Activated naive CD4-positive, alpha-beta T cell (primary cell): Measurements from ENCODE around the gene THRA.

Experiments
- DNase-seq, 4 experiments: peaks; one replicate each; lab custom pipeline; 2025; lab: John Stamatoyannopoulos, UW

THRA gene

DNA sequence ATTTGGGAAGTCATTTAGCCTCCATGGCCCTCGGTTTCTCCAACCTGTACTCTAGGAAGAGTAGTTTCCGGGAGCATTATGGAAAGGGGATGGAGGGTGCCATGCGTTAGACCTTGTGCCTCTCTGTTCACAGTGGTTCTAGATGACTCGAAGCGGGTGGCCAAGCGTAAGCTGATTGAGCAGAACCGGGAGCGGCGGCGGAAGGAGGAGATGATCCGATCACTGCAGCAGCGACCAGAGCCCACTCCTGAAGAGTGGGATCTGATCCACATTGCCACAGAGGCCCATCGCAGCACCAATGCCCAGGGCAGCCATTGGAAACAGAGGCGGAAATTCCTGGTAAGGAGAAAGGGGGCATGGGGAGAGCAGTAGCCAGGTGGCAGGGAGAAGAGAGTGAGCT lies 21.7 kb downstream of the THRA start:
- no peak for DNase-seq

DNA sequence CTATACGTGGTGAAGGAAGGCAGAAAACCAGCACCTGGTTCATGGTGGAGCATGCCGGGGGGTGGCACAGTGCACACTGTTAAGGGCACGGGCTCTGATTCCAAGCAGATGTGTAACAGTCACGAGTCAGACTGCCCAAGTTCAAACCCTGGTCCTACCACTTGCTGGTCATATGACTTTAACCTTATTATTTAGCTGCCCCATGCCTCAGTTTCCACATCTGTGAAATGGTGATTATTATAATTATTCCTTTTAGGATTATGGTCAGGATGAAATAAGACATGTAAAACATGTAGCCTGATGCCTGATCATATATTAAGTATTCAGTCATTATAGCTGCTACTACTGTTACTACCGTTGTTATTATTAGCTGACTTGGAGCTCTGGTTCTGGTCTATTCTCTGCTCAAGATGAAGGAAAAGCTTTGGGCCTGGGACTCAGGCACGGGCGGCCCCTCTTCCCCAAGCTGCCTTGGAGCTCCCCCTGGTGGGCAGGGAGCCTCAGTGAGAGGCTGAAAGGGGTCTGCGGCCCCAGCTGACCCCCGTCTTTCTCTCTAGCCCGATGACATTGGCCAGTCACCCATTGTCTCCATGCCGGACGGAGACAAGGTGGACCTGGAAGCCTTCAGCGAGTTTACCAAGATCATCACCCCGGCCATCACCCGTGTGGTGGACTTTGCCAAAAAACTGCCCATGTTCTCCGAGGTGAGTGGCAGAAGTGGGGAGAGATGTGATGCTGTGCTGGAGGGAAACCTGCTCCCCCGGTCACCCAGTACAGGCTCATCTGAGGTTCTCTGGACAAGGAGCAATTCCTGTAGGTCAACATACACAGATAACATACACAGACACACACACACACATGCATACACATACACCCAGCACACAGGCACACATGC lies 23.6 kb downstream of the THRA start:
- peak; percentile 18 to 65 (median 52) for DNase-seq

- DNase-seq: no peak
Measured at GRCh38 chr17:40087049-40087794, 24.5 kb downstream of the THRA start.

DNA sequence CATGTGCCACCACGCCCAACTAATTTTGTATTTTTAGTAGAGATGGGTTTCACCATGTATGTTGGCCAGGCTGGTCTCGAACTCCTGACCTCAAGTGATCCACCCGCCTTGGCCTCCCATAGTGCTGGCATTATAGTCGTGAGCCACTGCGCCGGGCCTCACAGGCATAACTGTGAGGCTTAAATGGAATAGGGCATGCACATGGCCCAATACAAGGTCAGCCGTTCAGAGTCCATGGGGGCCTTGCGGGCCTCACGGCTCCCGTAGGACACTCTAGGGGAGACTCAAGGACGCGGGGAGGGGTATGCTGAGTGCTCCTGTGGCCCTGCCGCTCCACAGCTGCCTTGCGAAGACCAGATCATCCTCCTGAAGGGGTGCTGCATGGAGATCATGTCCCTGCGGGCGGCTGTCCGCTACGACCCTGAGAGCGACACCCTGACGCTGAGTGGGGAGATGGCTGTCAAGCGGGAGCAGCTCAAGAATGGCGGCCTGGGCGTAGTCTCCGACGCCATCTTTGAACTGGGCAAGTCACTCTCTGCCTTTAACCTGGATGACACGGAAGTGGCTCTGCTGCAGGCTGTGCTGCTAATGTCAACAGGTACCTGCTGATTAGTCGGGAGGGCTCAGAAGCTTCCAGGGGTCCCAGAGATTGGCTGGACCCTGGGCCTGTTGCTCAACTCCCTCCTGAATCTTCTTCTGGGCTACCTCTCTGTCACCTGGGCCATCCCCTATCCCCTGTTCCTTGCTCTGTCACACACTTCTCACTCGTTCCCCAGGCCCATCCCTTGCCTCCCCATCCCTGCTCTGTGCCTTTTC lies 25.3 kb downstream of the THRA start:
- DNase-seq: no peak

DNA sequence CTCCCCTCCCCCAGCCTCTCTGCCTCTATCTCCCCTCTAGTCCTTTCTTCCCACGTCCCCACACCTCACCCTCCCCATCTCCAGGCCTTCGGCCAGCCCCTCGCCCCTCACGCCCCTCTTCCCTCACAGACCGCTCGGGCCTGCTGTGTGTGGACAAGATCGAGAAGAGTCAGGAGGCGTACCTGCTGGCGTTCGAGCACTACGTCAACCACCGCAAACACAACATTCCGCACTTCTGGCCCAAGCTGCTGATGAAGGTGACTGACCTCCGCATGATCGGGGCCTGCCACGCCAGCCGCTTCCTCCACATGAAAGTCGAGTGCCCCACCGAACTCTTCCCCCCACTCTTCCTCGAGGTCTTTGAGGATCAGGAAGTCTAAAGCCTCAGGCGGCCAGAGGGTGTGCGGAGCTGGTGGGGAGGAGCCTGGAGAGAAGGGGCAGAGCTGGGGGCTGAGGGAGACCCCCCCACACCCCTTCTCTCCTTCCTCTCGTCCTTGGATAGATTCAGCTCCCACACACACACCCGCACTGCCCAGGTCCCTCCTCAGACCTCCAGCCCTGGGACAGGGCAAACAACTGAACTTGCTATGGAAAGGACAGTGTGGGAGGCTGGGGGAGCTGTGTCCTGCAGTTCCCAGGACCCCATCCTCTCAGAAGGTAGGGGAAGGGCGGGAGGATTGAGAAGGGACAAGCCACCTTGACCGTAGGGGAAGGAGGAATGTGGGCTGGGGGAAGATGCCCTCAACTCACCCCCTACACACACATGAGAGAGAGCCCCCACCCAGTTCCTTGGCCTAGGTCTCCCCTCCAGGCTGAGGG lies 26.5 kb downstream of the THRA start:
- no peak for DNase-seq

DNA sequence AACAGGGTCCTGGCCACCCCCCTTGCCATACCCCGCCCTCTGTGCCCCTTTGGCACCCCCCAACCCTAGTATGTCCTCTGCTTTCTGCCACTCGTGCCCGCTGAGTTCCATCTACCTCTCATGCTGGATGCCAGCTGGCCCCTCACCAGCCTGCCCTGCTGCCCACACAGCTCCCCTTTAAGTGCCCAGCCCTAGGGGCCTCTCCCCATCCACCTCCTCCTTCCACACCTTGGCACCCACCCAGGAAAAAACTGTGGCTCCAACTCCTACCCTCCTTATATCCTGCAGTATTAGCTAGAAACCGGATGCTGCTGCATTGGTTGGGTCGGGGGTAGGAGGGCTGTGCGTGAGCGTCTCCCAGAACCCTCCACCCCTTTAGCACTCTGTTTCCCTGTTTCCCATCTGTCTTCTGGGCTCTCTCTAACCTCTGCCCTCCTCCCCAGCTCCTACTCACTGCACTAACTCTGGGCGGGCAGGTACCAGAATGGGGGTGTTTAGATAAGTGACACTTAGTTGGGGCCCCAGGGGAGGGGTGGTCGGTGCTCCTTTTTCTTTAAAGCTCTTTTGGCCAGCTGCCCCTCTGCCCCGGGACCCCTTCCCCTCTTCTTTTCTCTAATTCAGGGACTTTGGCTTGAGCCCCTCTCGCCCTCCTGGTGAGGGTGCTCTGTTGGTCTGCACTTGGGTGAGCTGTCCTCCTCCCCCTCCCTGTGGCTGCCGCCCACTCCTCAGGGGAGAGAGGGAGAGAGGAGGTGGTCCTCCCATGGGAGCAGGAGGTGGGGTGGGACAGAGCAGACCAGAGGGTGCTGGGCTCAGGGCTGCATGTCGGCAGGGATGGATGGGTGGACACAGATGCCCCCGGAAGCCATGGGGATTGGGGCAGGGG lies 27.7 kb downstream of the THRA start:
- no peak for DNase-seq

DNA sequence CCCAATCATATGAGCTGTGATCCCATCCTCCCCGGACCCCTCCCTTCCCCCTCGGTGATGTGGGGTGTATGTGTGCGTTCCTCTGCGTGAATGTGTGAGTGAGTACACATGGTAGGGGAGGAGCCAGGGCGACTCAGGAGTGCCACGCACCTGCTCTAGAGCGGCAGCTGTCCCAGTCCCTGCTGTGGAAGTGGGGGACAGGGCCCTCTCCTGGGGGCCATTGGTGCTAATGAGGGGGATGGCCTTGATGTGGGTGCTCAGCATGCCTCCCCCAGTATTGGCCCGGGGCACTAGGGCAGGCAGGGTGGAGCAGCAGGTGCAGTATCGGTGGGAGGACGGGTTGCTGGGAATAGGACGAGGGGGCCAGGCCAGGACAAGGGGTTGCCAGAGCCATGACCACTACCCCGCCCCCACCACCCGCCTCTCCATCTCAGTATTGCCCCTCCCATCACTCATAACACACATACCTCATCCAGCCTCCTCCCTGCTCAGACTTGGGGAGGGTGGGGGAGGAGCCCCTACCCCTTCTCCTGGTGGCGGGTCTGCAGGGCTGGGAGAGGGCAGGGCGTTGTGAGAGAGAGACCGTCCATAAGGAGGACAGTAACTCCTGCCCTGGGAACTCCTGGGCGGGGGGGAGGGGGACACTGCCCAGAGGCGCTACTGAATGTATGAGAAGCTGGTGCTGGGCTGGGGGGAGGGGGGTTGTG lies 29.1 kb downstream of the THRA start:
- no peak for DNase-seq

- no peak for DNase-seq
Measured at GRCh38 chr17:40092581-40092980, 29.8 kb downstream of the THRA start.

DNA sequence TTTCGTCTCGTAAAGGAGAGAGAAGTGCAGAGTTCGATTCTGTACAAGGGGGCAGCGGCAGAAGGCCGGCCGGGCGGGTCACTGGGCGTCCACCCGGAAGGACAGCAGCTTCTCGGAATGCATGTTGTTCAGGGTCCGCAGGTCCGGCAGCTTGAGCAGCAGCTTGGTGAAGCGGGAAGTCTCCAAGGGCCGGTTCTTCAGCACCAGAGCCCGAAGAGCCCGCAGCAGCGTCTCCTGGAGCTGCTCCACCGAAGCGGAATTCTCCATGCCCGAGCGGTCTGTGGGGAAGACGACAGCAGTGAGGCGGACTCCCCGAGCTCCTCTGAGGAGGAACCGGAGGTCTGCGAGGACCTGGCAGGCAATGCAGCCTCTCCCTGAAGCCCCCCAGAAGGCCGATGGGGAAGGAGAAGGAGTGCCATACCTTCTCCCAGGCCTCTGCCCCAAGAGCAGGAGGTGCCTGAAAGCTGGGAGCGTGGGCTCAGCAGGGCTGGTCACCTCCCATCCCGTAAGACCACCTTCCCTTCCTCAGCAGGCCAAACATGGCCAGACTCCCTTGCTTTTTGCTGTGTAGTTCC lies 30.3 kb downstream of the THRA start:
- DNase-seq: no peak

DNA sequence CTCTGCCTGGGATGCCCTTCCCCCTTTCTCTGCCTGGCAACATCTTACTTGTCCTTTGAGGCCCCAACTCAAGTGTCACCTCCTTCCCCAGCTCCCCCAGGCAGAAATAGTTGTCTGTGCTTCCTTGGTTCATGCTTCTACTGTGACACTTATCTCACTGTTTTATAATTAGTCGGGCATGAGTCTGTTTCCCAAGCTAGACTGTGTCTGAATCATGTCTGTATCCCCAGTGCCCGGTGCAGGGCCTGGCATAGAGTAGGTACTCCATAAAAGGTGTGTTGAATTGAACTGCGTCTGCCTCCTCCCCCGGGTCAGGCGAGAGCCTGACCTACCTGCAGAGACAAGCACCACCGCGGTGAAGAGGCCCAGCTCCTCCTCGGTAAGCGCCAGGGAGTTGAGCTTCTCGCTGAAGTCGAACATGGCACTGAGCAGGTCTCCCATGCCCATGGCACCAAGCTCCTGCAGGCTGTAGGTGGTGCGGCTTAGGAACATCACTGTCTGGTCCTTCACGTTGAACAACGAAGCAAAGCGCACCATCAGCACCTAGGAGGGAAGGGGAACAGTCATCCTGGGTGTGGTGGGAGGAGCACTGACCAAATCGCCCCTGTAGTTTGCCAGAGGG lies 30.9 kb downstream of the THRA start:
- no peak for DNase-seq

GRCh38 chr17:40094874-40095273 lies 32.1 kb downstream of the THRA start:
- no peak for DNase-seq

- DNase-seq: no peak
Measured at GRCh38 chr17:40095351-40095943, 32.7 kb downstream of the THRA start.

DNA sequence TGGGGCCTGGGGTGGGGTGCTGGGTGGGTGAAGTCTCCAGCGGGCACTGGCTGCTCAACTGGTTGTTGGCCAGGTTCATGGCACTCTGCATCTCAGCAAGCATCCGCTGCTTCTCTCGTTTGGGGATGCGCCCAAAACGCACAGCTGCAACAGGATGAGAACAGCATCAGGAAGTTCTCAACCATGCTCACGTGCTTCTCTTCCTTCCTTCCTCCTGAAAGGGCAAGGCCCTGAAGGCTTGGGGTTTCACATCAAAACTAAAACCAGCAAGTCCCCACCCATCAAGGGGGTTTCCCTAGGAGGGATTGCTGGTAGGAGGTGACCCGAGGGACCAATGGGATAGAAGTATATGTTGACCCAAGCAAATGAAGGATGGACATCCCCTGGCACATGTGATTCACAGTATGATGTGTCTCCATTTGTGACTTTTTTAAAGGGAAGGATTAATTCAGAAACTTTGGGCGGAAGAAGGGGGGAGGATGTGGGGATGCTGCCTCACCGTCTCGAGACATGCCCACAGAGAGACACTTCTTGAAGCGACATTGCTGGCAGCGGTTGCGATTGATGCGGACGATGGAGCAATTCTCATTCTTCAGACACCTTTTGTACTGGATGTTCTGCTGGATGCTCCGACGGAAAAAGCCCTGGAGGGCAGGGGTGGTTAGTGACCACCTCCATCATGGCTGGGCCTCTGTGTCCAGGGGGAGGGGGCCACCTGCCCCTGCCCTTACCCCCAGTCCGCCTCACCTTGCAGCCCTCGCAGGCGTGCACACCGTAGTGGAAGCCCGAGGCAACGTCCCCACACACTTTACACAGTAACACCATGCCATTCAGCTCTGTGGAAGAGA lies 33.4 kb downstream of the THRA start:
- DNase-seq: peak in 2 of 4 experiments; percentile 52 to 64

DNA sequence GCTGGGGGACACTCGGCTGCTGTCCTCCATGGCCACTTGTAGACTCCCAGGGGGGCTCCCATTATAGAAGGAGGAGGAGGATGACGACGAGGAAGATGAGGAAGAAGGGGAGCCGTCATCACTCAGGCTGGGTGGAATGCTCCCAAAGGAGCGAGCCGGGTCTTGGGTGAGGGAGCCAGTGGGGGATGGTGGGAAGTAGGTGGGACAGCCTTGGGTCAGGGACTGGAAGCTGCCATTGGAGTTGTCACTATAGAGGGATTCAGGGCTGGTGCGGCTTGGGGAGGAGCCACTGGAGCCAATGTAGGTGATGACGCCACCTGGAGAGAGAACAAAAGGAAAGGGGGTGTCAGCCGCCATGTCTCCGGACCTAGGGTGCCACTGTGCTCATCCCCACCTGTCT lies 34.3 kb downstream of the THRA start:
- no peak for DNase-seq

- DNase-seq: no peak
Measured at GRCh38 chr17:40097931-40098845, 35.4 kb downstream of the THRA start.

DNA sequence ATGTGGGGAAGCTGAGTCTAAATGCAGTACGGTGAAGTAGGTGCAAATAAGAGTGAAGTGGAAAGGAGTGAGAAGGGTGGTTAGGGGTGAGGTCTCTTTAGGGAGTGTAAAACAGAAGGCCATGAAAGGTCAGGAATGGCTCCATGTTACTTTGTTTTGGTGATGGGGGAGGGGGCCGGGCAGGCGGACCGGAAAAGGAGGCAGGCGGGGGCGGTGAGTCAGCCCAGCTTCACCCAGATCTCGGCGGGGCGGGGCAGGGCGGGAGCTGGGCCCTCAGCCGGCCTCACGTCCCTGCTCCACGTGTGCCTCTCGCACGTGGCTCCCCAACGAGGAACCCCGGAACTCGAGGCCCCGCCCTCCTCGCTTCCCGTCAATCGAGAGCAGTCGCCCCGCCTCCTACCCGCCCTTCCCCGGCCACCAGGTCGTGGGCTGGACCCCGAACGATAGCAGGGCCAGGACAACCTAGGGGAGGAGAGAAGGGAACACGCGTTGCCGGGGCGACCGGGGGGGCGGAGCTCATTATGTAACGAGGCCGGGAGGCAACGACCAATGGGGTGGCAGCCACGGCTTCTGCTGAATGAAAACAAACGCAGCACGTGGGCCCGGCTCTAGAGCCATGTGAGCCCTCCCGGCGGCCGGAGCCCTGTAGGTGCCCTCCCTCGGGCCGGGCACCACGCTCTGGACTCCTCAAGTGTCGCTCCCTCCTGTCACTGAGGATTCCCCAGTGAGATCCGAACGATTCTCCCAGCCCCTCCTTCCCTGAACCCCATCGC lies 36.3 kb downstream of the THRA start:
- DNase-seq: peak; percentile 92 to 99 (median 96)
